ENCODE measurements around the gene FASTKD1. TPM values are rescaled to one million over a fixed set of nuclear protein-coding genes. Genes with fewer than 3 reads are reported as not detected.

Gene FASTKD1, protein sequence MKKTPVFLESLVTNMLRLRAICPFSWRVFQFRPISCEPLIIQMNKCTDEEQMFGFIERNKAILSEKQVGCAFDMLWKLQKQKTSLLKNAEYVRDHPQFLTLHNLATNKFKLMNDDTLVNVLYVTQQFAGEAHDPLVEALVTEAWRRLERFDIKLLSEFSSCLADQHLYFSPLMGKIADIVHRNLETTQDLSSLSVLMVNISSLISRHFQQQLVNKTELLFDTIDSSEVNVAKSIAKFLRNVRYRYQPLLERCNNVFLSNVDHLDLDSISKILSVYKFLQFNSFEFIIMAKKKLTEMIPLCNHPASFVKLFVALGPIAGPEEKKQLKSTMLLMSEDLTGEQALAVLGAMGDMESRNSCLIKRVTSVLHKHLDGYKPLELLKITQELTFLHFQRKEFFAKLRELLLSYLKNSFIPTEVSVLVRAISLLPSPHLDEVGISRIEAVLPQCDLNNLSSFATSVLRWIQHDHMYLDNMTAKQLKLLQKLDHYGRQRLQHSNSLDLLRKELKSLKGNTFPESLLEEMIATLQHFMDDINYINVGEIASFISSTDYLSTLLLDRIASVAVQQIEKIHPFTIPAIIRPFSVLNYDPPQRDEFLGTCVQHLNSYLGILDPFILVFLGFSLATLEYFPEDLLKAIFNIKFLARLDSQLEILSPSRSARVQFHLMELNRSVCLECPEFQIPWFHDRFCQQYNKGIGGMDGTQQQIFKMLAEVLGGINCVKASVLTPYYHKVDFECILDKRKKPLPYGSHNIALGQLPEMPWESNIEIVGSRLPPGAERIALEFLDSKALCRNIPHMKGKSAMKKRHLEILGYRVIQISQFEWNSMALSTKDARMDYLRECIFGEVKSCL
- 12.9 and 18.1 TPM in 2 replicates for total RNA-seq

GRCh38 chr2:169573160-169573973 is at the start of gene FASTKD1:
Gene FASTKD1 (minus strand): TSS chr2:169573865. CDS start chr2:169572029, 1,836 bp downstream.

DNA sequence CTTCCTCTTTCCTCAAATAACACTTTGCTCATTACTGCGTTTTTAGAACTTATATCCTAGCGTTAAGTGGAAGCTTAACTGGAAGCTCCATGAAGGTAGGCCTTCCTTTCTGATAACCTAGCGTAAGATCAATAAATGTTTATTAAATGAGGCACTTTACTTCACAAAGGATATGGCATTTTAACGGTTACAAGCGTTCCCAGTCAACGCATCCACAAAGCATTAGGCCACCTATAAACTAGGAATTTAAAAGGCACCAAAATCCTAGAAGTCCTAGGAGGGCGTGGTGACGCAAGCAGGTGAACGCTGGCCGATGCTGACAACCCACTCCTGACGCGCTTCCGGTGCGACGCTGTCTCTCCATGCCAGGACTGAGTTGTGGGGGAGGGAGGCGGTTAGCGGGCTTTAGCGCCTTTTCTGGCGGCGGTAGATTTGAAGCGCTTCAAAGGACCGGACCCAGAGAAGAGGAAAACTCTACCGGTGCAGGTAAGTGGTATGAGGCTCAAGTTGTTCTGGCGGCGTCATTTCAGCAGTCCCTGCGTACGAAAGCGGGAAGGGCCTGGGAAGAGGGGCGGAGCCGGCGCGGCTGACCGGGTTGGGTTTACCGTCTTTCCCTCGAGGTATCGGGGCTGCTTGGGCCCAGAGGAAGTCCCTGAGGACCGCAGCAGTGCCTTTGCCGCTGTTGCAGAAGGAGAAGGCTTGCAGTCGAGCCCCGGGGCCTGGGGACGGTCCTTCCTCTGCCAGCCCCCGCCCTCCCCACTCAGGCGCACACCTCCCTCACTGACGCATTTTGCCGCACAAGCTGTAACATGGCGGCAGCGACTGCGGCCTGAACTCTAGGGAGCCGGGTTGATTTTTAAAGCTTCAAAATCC is 10.6 kb upstream of the FASTKD1 start, which contains the start of gene PPIG:
Gene PPIG, plus strand, starts transcription at position 347 of the 873 bp plus-strand sequence. CDS start 19,691 bp downstream, outside the sequence.

GRCh38 chr2:169509298-169509885 is 64.3 kb downstream of the FASTKD1 start, which contains the start of gene KLHL41:
Gene KLHL41 (plus strand): TSS chr2:169509702. CDS start chr2:169509779, 77 bp downstream.

Other genes with a start within 250 kb of the FASTKD1 start
- not detected in 2 replicates for gene LRP2, start 211.3 kb downstream of the FASTKD1 start, total RNA-seq
- gene BBS5, start 94.4 kb downstream of the FASTKD1 start, total RNA-seq: 4.7 and 6.6 TPM in 2 replicates
- gene KLHL41, start 64.2 kb downstream of the FASTKD1 start, total RNA-seq: 0.85 and 1.7 TPM in 2 replicates
- 19.6 and 22.9 TPM in 2 replicates for gene PPIG, start 10.5 kb upstream of the FASTKD1 start, total RNA-seq
- under 0.01 TPM in 1 of 2 replicates, not detected in the other for gene CFAP210, start 120.5 kb upstream of the FASTKD1 start, total RNA-seq
- gene PHOSPHO2, start 120.6 kb upstream of the FASTKD1 start, total RNA-seq: 1.9 and 2.4 TPM in 2 replicates
- 4.2 and 4.8 TPM in 2 replicates for gene KLHL23, start 160.0 kb upstream of the FASTKD1 start, total RNA-seq
- gene SSB, start 225.0 kb upstream of the FASTKD1 start, total RNA-seq: 74.7 and 86.8 TPM in 2 replicates